Subcutaneous adipose tissue (tissue), 4 donors: ENCODE measurements around the gene APOBEC3A. TPM values are rescaled to one million over a fixed set of nuclear protein-coding genes. Genes with fewer than 3 reads are reported as not detected.

Source experiments
- total RNA-seq, 4 donors: library from RNA; depleted of rRNA; stranded (reverse); fragments of >200 nt; gene quantifications; one replicate each; pipeline ENCODE4 v1.1.0, GENCODE V29; 2016
- TF ChIP-seq, protein P1 (sequence below): fragments of 450-650 bp; IDR thresholded peaks from one replicate; pipeline ENCODE4 v1.5.1; 2016; ENCODE audit warnings: low read depth, mild to moderate bottlenecking, control low read depth, antibody characterized with exemption, moderate library complexity

APOBEC3A gene
- total RNA-seq, 4 donors from 2014 or later: 0.51 to 0.75 (median 0.65) TPM; not detected in 1

GRCh38 chr22:38971202-38971601 is 13.8 kb downstream of the APOBEC3A start:
- TF ChIP-seq, protein P1, sequence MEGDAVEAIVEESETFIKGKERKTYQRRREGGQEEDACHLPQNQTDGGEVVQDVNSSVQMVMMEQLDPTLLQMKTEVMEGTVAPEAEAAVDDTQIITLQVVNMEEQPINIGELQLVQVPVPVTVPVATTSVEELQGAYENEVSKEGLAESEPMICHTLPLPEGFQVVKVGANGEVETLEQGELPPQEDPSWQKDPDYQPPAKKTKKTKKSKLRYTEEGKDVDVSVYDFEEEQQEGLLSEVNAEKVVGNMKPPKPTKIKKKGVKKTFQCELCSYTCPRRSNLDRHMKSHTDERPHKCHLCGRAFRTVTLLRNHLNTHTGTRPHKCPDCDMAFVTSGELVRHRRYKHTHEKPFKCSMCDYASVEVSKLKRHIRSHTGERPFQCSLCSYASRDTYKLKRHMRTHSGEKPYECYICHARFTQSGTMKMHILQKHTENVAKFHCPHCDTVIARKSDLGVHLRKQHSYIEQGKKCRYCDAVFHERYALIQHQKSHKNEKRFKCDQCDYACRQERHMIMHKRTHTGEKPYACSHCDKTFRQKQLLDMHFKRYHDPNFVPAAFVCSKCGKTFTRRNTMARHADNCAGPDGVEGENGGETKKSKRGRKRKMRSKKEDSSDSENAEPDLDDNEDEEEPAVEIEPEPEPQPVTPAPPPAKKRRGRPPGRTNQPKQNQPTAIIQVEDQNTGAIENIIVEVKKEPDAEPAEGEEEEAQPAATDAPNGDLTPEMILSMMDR: no peak

GRCh38 chr22:38971791-38972190 is 14.4 kb downstream of the APOBEC3A start:
- TF ChIP-seq, protein P1: no peak

GRCh38 chr22:38972558-38972957 is 15.1 kb downstream of the APOBEC3A start:
- TF ChIP-seq, protein P1: no peak

- TF ChIP-seq, protein P1: no peak
These were observed 16.1 kb downstream of the APOBEC3A start for GRCh38 chr22:38973289-38974169.

- TF ChIP-seq, protein P1: no peak
These were observed 16.9 kb downstream of the APOBEC3A start for GRCh38 chr22:38974170-38974825.

DNA sequence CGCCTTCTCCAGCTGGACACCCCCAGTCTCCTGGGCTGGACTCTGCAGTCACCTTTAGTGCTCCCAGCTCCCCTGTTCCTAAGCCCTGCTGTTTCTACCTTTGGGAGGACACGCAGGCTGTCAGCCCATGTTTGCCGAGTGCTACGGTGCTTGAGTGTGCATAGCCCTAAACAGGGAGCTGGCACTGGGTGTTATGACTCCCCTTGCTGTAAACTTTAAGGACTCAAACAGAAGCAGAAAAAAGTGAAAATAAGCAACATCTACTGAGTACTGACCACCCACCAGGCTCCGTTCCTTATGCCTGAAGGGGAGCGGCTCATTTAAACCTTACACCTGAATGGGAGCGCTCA is 17.4 kb downstream of the APOBEC3A start:
- TF ChIP-seq, protein P1: no peak
